Kidney (tissue), 14 donors: ENCODE data around the gene STIM2. TPM values are rescaled to one million over a fixed set of nuclear protein-coding genes. Genes with fewer than 3 reads are reported as not detected.

ENCODE experiments used
- DNase-seq, 5 donors: peaks; one replicate each; pipeline ENCODE4 v3.0.0-alpha.2; 2013 to 2020
- FAIRE-seq: peaks from 2 replicates; lab custom pipeline; 2012; peaks lifted over from hg19 to GRCh38; lab: Jason Lieb, UNC
- H3K27ac ChIP-seq, 2 donors: one replicate each; pipeline ENCODE4 v1.7.0; 2013; ENCODE audit warnings: low read depth in 2 of 2, low read length in 2 of 2, inconsistent platforms in 1 of 2
- H3K27me3 ChIP-seq: one replicate; pipeline ENCODE4 v1.7.1; 2013; ENCODE audit warnings: low read length, inconsistent platforms; ENCODE audit not compliant: control insufficient read depth, insufficient read depth
- H3K36me3 ChIP-seq, 3 donors: one replicate each; pipeline versions ENCODE4 v1.7.0 to v1.7.1; 2013; ENCODE audit warnings: low read length in 3 of 3, control low read depth in 1 of 3, inconsistent platforms in 1 of 3; ENCODE audit not compliant: insufficient read depth in 3 of 3, control insufficient read depth in 2 of 3
- H3K4me1 ChIP-seq, 3 donors: one replicate each; pipeline versions ENCODE4 v1.7.0 to v1.7.1; 2013; ENCODE audit warnings: low read length in 3 of 3, inconsistent platforms in 1 of 3, low read depth in 1 of 3; ENCODE audit not compliant: control insufficient read depth in 2 of 3, insufficient read depth in 2 of 3
- H3K4me3 ChIP-seq, 3 donors: one replicate each; pipeline versions ENCODE4 v1.7.0 to v1.8.1; 2013; ENCODE audit warnings: low read length in 3 of 3, control low read depth in 1 of 3, inconsistent platforms in 1 of 3
- H3K9ac ChIP-seq, 3 donors: one replicate each; pipeline versions ENCODE4 v1.7.0 to v1.7.1; 2013; ENCODE audit warnings: low read length in 3 of 3, control low read depth in 1 of 3, inconsistent platforms in 1 of 3
- H3K9me3 ChIP-seq, 3 donors: one replicate each; pipeline versions ENCODE4 v1.7.0 to v1.7.1; 2013; ENCODE audit warnings: low read length in 3 of 3, control low read depth in 1 of 3, inconsistent platforms in 1 of 3; ENCODE audit not compliant: control insufficient read depth in 2 of 3, insufficient read depth in 1 of 3
- intact Hi-C: fragments of 100-400 bp; cut with DNase I; formaldehyde crosslinking; loops from one replicate; pipeline ENCODE4 v1.11.1; 2022
- polyA plus RNA-seq: library from polyadenylated mRNA; stranded (reverse); fragments of 350-450 nt; fragmentation: Illumina TruSeq; extraction: RNeasy Lipid Tissue Mini Kit (QIAGEN cat#74804); gene quantifications from one replicate; pipeline ENCODE4 v1.2.3, GENCODE V29; 2014; ENCODE audit warnings: low read depth, low replicate concordance; ENCODE audit not compliant: insufficient read depth
- total RNA-seq: library from RNA; stranded (reverse); fragmentation: NEBNext Ultra II Directional; extraction: Animal tissue kit (Norgen Biotek cat#: 25700); gene quantifications from one replicate; pipeline ENCODE4 v1.2.1, GENCODE V29; 2021
- TF ChIP-seq, protein P1 (sequence below): IDR thresholded peaks from 3 replicates; pipeline ENCODE4 v1.5.1; 2012; ENCODE audit warnings: mild to moderate bottlenecking, moderate library complexity, borderline replicate concordance; ENCODE audit not compliant: insufficient read depth; ENCODE audit errors: extremely low read depth
- donor health status: control.
- donor health status: control.
- donor health status: control.
- donor health status: control.
- donor health status: control.
- donor health status: DM: yes; HTN: yes; CAD: no.
- donor health status: Normal renal cell carcinoma (clear cell type).

STIM2 gene
- total and polyA plus RNA-seq, 2 donors from 2014 or later = 27.8 to 38.9 TPM

DNA sequence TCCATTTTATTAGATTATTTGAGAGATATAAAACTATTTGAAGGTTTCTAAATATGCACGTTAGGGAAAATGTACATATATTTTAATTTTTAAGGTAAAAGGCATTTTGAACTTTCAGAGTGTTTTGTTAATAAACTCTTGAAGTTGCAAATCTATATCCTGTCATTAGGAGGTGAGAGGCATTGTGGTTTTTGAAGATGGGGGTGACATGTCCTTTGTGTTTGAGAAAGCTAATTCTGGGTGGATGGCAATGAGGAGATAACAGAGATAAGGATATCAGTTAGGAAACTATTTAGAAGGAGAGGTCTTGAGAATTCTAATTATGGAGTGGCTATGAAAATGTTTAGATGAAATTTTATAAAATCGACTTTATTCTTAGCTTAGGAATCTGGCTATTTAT is 6.1 kb downstream of the STIM2 start:
- Histone ChIP-seq H3K4me1 (peaks cover under 1 to 4% (median 2%) of the 10 kb centered on the region in 3 donors), H3K9me3 (no peaks in the 10 kb centered on the region), H3K27me3 (no peaks in the 10 kb centered on the region), H3K4me3 (no peak overlapping the region), H3K36me3 (no peaks in the 10 kb centered on the region), H3K9ac (no peak overlapping the region), H3K27ac (no peak overlapping the region)
- DNase-seq (no peak), FAIRE-seq (no peak)
- TF ChIP-seq, protein P1, sequence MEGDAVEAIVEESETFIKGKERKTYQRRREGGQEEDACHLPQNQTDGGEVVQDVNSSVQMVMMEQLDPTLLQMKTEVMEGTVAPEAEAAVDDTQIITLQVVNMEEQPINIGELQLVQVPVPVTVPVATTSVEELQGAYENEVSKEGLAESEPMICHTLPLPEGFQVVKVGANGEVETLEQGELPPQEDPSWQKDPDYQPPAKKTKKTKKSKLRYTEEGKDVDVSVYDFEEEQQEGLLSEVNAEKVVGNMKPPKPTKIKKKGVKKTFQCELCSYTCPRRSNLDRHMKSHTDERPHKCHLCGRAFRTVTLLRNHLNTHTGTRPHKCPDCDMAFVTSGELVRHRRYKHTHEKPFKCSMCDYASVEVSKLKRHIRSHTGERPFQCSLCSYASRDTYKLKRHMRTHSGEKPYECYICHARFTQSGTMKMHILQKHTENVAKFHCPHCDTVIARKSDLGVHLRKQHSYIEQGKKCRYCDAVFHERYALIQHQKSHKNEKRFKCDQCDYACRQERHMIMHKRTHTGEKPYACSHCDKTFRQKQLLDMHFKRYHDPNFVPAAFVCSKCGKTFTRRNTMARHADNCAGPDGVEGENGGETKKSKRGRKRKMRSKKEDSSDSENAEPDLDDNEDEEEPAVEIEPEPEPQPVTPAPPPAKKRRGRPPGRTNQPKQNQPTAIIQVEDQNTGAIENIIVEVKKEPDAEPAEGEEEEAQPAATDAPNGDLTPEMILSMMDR = no peak
- intact Hi-C loops = no loop called here

DNA sequence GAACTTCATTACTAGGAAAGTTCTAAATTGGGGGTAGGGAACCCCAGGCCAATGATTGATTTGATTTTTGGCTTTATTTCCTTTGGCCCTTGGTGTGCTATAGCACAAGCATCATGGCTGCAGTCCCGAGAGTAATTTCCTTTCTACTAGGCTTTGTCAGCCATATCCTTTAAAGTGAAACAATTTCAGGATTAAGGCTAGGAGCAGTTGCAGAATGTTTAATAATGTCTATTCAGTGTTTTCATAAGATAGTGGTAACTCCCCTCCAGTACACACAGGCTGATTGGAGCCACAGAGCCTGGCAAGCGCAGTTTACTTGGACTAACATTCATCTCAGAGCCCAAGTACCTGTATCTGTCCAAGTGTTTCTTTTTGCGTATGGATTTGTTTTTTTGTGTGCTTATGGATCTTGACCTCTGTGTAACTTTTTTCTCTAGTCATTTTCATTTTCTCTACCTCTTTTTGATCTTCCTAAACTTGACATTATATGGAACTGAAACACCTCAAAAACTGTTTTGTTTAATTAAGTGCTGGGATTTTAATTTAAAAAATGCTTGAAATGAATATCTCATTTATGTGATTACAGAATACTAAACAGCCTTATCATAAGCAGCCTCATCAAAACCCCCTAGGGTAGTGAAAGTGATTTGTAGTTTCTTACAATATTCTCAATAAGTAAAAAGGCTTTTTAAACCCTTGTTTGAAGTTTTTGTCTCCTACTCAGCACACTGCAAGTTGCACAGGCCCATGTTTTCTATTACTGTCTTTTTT is 7.5 kb downstream of the STIM2 start:
- Histone ChIP-seq H3K9ac (no peak overlapping the region), H3K27ac (no peak overlapping the region), H3K27me3 (no peaks in the 10 kb centered on the region), H3K36me3 (no peaks in the 10 kb centered on the region), H3K4me3 (peak overlapping the region in 1 of 3 donors; percentile 27), H3K9me3 (no peaks in the 10 kb centered on the region), H3K4me1 (peaks cover 0 to 4% (median 2%) of the 10 kb centered on the region in 3 donors)
- FAIRE-seq (no peak), DNase-seq (peak in 1 of 5 donors; percentile 32)
- TF ChIP-seq, protein P1 = no peak
- intact Hi-C loops = no loop called here

DNA sequence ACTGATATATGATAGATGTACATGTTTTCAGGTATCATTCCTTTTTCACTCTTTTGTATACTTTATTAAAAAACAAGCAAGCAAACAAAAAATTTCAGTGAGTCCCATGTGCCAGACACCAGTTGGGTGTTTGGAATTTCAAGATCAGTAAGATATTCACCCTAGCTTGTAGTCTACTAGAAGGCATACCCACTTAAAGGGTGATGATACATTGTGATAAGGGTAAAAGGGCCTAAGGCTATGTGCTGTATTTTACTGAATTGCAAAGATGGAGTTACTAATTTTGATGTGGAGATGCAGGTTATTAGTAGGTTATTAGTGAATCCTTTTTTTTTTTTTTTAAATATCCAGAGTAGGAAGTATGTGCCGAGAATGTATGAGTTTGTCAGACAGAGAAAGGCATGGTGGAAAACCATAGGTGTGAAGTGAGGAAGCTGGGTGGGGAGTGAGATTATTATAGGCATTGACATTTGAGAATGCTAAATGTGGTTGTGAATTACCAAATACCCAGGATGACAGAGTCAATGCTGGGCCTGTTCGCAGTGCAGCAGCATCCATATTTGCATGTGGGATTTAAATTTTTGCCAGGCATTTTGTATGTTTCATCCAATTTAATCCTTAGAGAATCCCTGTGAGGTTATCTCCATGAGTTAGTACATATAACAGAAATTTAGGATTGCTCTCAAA is 10.1 kb downstream of the STIM2 start:
- FAIRE-seq = no peak
- Histone ChIP-seq H3K27ac (no peak overlapping the region), H3K4me3 (no peak overlapping the region), H3K9ac (no peak overlapping the region), H3K36me3 (no peaks in the 10 kb centered on the region), H3K4me1 (peaks cover 0 to 2% (median 0%) of the 10 kb centered on the region in 3 donors), H3K9me3 (no peaks in the 10 kb centered on the region), H3K27me3 (no peaks in the 10 kb centered on the region)
- TF ChIP-seq, protein P1 = no peak
- intact Hi-C loops = no loop called here
- DNase-seq = no peak
